Body of pancreas (tissue), 4 donors: Measurements from ENCODE around the gene FANCM.

Experiments used
- POLR2A ChIP-seq, 3 donors: fragments of 450-650 bp; IDR thresholded peaks; one replicate each; pipeline ENCODE4 v1.6.1; 2016; ENCODE audit warnings: antibody characterized with exemption in 3 of 3, mild to moderate bottlenecking in 2 of 3
- TF ChIP-seq, protein P1 (sequence below), 7 experiments: fragments of 450-650 bp in 4 of 7; fragments of 200-600 bp in 3 of 7; sonication (generic) in 3 of 7; IDR thresholded peaks; one replicate each; pipeline ENCODE4 v1.5.1; 2016 to 2019; ENCODE audit warnings: antibody characterized with exemption in 7 of 7

DNA sequence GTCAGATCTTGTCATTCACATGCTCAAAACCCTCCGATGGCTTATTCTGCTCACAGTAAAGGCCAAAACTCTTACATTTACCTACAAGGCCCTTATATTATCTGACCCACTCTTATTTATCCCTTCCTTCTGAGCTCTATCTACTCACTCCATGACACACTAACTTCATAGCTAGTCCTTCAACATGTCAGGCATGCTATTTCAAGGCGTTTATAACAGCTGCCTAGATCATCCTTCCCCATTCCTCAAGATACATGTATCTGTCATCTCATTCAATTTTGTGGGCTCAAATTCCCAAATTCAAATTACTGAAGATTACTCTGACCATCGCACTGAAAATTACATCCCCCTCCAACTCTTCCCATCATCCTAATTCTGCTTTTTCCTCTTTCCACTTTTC is 110.4 kb downstream of the FANCM start:
- no peak for TF ChIP-seq POLR2A (IDR thresholded peaks at IDR 0.05)
- TF ChIP-seq, protein P1, sequence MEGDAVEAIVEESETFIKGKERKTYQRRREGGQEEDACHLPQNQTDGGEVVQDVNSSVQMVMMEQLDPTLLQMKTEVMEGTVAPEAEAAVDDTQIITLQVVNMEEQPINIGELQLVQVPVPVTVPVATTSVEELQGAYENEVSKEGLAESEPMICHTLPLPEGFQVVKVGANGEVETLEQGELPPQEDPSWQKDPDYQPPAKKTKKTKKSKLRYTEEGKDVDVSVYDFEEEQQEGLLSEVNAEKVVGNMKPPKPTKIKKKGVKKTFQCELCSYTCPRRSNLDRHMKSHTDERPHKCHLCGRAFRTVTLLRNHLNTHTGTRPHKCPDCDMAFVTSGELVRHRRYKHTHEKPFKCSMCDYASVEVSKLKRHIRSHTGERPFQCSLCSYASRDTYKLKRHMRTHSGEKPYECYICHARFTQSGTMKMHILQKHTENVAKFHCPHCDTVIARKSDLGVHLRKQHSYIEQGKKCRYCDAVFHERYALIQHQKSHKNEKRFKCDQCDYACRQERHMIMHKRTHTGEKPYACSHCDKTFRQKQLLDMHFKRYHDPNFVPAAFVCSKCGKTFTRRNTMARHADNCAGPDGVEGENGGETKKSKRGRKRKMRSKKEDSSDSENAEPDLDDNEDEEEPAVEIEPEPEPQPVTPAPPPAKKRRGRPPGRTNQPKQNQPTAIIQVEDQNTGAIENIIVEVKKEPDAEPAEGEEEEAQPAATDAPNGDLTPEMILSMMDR (IDR thresholded peaks at IDR 0.05), result no peak
